Stimulated activated CD8-positive, alpha-beta memory T cell treated with anti-CD3 and anti-CD28 coated beads, Interleukin-15, amount 100 ng/mL, for 1 hour (primary cell): ENCODE data around the gene ADAMTS2.

Source experiments
- DNase-seq: peaks from one replicate; pipeline ENCODE4 v3.0.0-alpha.2; 2020; ENCODE audit warnings: low read depth

ADAMTS2 gene

GRCh38 chr5:179124853-179125788 is 220.1 kb downstream of the ADAMTS2 start:
- no peak for DNase-seq

- DNase-seq, result no peak
Measured at GRCh38 chr5:179124273-179124852, 220.9 kb downstream of the ADAMTS2 start.

GRCh38 chr5:179123491-179124272 is 221.6 kb downstream of the ADAMTS2 start:
- no peak for DNase-seq

GRCh38 chr5:179123109-179123426 is 222.2 kb downstream of the ADAMTS2 start:
- DNase-seq, result no peak

GRCh38 chr5:179122411-179123108 is 222.7 kb downstream of the ADAMTS2 start:
- no peak for DNase-seq

DNA sequence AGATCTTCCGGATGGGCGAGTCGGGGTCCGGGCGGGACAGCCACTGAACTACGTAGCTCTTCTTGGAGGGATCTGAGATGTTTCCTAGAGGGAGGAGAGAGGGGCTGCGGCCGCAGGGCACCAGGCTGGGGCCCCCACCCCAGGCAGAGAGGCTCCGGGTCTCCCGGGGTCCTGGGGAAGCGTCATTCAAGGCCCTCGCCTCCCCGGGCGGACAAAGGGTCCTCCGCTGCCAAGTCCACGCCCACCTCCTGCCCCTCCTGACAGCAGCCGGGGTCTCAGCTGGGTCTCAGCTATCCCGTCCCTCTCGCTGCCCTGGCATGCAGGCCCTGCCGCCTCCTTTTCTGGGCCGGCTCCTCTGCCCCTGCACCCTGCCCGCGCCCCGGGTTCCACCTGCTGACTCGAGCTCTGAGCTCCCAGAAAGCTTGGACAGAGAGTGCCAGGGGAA is 223.6 kb downstream of the ADAMTS2 start:
- no peak for DNase-seq

GRCh38 chr5:179120951-179121666 is 224.2 kb downstream of the ADAMTS2 start:
- no peak for DNase-seq

DNA sequence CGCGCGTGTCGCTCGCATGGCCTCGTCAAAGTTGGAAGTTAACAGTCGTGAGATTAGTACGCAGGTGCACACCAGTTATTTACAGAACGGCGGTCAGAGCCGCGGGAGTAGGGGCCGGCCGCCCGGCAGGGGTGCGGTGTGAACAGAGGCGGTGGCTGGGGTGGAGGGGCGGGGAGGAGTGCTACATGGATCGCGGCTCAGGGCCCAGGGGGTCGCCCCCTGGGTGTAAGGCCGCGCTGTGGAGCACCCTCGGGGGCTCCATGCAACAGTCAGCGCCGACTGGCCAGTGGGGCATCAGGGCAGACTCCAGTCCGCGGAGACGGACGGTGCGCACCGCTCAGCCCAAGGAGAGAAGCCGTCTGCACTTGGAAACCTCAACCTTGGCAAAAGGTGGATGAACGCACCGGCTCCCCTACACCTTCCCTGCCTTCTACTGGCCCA is 224.8 kb downstream of the ADAMTS2 start:
- DNase-seq, result no peak

DNA sequence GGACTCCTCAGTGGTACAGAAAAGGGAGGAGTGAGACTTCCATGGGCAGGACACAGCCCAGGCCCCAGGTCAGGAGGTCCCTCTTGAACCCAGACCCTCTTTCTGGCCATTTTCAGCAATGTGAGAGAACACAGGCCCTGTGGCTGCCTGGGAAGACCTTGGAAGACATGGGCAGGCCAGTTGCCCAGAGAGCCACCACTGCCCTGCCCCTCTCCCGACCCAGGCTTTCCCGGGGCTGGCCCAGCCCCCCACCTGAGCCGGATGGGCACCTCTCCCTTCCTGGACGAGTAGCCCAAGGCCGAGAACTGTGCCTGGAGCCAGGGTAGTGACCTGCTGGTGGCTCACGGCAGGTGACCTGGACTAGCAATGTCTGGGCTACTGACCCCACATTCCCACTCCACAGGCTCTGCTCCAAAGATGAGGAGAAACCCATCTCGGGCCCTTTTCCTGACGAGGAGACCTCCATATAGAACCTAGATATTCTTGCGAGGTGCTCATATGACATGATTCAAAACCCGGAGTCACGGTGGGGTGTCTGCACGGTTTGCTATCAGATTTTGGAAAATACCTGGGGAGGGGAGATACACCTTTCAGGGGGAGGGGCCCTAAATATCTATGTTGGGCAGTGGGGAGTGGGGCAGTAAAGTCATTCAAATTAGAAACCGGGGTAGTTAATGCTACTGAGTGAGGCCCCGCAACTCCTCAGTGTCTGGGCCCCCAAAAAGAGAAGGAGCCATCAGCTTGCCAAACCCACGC is 225.7 kb downstream of the ADAMTS2 start:
- DNase-seq, result no peak

DNA sequence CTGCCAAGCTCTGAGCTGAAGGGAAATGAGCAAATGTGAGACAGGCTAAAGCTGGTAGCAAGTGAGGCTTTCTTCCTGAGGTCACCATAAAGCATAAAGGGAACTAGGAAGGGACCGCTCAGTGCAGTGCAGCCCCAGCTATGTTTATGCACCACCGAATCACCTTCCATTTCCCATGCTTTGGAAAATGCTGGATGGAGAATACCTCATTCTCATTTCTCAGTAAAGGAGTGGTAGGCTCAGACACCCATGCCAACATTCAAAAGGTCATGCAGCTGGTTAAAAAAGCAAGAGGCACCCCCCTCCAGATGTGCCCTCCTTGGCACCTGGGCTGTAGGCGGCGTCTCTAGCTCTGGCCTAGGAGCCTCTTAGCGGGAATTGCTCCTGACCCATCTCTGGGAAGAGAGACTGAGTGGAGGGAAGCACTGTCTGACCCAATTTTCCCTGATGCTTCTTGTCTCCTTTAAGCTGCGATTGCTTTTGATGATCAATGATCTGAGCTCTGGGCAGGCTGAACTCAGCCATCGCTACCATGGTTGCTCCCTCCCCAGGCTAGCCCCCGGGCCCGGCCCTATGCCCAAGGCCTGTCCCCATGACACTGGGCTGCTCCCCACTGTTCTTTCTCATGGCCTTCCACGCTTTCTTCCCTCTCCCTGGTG is 226.4 kb downstream of the ADAMTS2 start:
- DNase-seq, result no peak

GRCh38 chr5:179118338-179118737 is 226.9 kb downstream of the ADAMTS2 start:
- DNase-seq, result no peak

DNA sequence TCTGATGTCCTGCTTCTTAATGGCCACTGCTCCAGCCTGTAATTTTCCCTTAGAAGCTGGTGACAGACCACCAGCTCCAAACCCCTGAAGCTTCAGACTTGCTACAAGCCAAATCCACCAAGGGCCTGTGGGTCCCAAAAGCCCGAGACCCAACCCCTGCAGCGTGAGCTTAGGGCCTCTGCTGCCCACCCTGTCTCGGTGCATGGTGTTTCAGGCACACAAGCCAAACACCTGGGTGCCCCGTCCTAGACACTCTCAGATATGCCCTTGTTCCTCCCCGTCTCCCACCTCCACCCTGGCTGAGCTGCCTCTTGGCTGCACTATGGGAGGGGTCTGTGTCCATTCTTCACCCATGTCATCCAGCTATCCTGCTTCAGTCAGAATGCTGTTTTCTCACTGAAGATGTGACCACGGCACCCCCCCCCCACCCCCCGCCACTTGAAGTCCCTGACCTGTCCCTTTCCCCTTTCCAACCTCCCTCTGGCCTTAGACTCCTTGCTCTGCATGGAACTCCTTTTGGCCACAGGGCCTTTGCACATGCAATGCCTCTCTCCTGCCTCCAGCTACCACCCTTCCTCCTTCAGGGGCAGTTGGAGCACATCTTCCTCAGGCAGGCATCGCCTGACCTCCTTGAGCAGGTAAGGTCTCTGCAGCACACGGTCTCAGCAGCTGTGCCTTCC is 229.3 kb downstream of the ADAMTS2 start:
- DNase-seq, result no peak

GRCh38 chr5:179115307-179115706 is 230.0 kb downstream of the ADAMTS2 start:
- DNase-seq, result no peak

DNA sequence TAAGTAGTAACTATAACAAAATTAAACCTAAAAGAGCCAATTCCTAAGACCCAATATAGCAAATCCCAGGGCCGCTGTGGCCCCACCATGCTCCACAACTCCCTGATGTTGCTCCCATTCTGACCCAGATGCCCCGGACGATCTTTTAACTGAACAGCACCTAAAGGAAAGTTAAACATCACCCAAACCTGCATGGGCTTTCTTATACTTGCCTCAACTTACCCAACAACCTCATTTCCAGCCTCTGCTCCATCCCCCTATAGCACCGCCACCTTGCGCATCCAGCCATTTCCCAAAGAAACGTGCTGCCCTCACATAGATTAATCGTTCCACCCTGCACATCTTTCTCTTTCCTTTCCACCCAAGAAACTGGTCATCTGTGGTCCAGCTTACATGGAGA is 230.5 kb downstream of the ADAMTS2 start:
- DNase-seq, result no peak

DNA sequence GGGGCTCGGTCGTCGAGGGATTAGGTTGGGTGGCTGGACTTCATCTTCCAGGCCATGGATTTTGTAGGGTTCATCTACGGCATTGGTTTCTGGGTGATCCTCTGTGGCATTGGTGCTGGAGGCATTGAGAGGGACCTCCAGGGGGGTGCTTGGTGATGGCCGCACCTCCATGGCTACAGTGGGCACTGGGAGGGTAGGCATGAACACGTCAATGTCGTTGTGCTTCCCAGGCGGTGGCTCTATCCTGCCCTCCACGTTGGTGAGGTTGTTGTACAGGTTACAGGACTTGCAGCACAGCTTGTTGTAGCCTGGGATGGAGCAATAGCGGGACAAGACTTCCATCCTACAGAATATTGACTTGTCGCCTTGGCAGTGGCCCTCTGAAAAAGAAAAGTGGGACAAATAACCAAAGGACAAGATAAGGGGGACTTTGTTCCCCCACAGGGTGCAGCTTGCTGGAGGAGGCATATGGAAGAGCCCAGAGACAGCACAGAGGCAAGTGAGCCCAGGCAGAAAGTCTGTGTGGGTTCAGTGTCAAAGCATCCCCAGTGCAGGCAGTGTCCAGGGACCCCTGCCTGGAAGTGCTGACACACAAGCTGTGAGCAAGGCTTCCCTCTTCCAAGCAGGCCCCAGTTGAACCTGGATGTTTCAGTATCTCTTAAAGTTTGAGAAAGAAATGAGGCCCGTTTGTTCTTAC is 231.2 kb downstream of the ADAMTS2 start:
- DNase-seq, result no peak

DNA sequence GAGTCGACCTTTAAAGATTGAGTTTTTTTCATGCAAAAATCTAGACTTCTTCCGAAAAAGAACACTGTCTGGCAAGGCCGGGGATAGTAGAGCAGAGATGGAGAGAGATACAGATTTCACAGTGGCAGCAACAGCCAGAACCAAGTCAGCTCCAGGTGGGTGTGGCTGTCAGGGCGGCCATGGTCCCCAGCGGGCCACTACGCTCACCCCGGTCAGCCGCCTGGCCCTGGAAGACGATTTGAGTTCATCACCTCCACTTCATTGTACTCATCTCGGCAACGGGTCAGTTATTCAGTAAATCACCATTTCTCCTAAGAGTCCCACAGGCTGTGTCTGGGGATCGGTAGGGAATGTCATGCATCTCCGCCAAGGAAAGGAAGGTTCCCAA is 232.1 kb downstream of the ADAMTS2 start:
- no peak for DNase-seq

GRCh38 chr5:179112469-179113142 is 232.7 kb downstream of the ADAMTS2 start:
- no peak for DNase-seq
